Measurements from ENCODE around the gene CXorf49. TPM values are rescaled to one million over a fixed set of nuclear protein-coding genes. Genes with fewer than 3 reads are reported as not detected.
"Not testable (repeated sequence)": the region's sequence is repeated elsewhere in the genome, so short reads cannot be mapped to it uniquely, and the experiment has no call there.

Gene CXorf49
- total and polyA plus RNA-seq, 2 donors (not counting 1 experiment from before 2014, with no cell fraction given) = not detected

DNA sequence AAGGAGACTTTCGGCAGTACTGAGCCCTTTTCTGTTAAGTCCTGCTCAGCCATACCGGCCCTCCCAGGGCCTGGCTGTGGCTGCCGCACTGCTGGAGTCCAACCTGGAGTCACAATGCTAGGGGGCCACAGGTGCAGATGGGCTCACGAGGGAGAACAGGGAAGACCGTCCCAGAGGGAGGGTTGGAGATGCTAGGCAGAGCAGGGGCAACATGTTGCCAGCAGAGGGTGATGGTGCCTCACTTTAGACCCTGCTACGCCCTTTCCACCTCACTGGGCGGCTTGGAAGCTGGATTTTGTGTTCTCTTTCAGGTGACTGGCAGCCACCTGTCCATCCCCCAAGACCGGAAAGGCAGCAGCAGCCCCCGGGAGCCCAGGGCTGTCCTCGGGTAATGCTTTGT is 48.1 kb downstream of the CXorf49 start:
- H3K4me1 ChIP-seq (ENCODE audit: control insufficient read depth, extremely low read depth, insufficient read depth, low read length); H3K4me3 ChIP-seq (replicated peaks in 1 of 4; ENCODE audit: control extremely low read depth in 1 of 4, insufficient read depth in 1 of 4, low read depth in 3 of 4, low read length in 4 of 4); H3K79me2 ChIP-seq (ENCODE audit: control insufficient read depth, insufficient read depth, low read length); H3K4me2 ChIP-seq (ENCODE audit: extremely low read depth, insufficient read depth, low read length); H3K27ac ChIP-seq (ENCODE audit: insufficient read depth, low read length); H2AFZ ChIP-seq (ENCODE audit: low read length); H3K9me3 ChIP-seq (ENCODE audit: control insufficient read depth, insufficient read depth, low read depth, low read length); H3K9ac ChIP-seq (ENCODE audit: insufficient read depth, low read length); H3K36me3 ChIP-seq (ENCODE audit: control insufficient read depth, insufficient read depth, low read length); H4K20me1 ChIP-seq (ENCODE audit: control insufficient read depth, extremely low read depth, insufficient read depth, low read length); H3K27me3 ChIP-seq (ENCODE audit: control insufficient read depth, insufficient read depth, low read length): not testable (repeated sequence)
- TF ChIP-seq, protein P1, sequence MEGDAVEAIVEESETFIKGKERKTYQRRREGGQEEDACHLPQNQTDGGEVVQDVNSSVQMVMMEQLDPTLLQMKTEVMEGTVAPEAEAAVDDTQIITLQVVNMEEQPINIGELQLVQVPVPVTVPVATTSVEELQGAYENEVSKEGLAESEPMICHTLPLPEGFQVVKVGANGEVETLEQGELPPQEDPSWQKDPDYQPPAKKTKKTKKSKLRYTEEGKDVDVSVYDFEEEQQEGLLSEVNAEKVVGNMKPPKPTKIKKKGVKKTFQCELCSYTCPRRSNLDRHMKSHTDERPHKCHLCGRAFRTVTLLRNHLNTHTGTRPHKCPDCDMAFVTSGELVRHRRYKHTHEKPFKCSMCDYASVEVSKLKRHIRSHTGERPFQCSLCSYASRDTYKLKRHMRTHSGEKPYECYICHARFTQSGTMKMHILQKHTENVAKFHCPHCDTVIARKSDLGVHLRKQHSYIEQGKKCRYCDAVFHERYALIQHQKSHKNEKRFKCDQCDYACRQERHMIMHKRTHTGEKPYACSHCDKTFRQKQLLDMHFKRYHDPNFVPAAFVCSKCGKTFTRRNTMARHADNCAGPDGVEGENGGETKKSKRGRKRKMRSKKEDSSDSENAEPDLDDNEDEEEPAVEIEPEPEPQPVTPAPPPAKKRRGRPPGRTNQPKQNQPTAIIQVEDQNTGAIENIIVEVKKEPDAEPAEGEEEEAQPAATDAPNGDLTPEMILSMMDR (conservative IDR thresholded peaks at IDR 0.05 in 1 of 2, IDR thresholded peaks at IDR 0.05 in 1 of 2; ENCODE audit: low read depth in 1 of 2, low read length in 2 of 2) = peak; percentile 33 to 34
- peak in 1 of 2 donors; percentile 2 for DNase-seq (ENCODE audit: low read depth in 2 of 2)

DNA sequence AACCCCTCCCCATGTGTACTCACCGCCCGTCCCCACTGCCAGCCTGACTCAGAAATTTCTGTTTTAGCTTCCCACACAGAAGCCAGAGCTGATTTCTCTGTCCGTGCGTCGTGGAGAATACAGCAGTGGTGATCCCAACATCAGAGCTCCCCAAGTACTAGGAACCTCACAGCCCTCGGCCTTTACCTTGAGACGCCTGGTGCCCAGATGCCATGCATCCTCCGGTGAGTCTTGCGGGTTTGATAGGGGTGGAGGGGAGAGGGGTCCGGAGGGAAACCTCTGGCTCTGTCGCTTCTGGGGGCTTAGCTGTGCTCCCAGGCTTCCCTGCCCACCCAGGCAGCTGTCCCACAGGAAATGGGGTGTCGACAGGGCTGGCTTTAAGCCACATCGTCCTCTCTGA is 48.6 kb downstream of the CXorf49 start:
- no peaks in the 10 kb centered on the region for H3K4me1 ChIP-seq (ENCODE audit: control insufficient read depth, extremely low read depth, insufficient read depth, low read length)
- no peak overlapping the region for H3K27ac ChIP-seq (ENCODE audit: insufficient read depth, low read length)
- H3K4me3 ChIP-seq (replicated peaks in 1 of 4; ENCODE audit: control extremely low read depth in 1 of 4, insufficient read depth in 1 of 4, low read depth in 3 of 4, low read length in 4 of 4) = no peak overlapping the region
- TF ChIP-seq EZH2 (IDR thresholded peaks at IDR 0.05; ENCODE audit: low read length, missing control alignments) = no peak
- TF ChIP-seq, protein P1 (conservative IDR thresholded peaks at IDR 0.05 in 1 of 2, IDR thresholded peaks at IDR 0.05 in 1 of 2; ENCODE audit: low read depth in 1 of 2, low read length in 2 of 2) = no peak
- H3K9ac ChIP-seq (ENCODE audit: insufficient read depth, low read length) = no peak overlapping the region
- no peaks in the 10 kb centered on the region for H3K79me2 ChIP-seq (ENCODE audit: control insufficient read depth, insufficient read depth, low read length)
- no peak for DNase-seq (ENCODE audit: low read depth in 2 of 2)
- no peaks in the 10 kb centered on the region for H4K20me1 ChIP-seq (ENCODE audit: control insufficient read depth, extremely low read depth, insufficient read depth, low read length)
- H2AFZ ChIP-seq (ENCODE audit: low read length) = no peak overlapping the region
- no peaks in the 10 kb centered on the region for H3K36me3 ChIP-seq (ENCODE audit: control insufficient read depth, insufficient read depth, low read length)
- no peak overlapping the region for H3K4me2 ChIP-seq (ENCODE audit: extremely low read depth, insufficient read depth, low read length)
- H3K9me3 ChIP-seq (ENCODE audit: control insufficient read depth, insufficient read depth, low read depth, low read length) = no peaks in the 10 kb centered on the region
- peaks cover 3% of the 10 kb centered on the region for H3K27me3 ChIP-seq (ENCODE audit: control insufficient read depth, insufficient read depth, low read length)

DNA sequence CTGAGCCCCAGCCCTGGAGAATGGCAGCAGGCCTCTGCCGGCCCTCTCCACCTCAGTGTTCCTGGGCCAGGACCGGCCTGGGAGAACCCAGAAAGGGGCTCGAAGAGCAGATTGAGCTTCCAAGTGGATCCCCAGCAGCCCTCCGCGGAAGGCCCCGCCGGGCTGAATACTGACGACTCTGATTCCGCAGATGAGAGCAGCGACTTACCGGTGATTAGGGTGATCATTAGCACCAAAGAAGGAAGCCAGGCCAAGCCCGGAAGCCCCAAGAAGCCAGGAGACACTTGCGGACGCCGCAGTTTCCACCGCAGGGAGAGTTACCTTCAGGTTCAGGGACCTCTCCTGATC is 49.9 kb downstream of the CXorf49 start:
- TF ChIP-seq EZH2 (IDR thresholded peaks at IDR 0.05; ENCODE audit: low read length, missing control alignments) = no peak
- TF ChIP-seq, protein P1 (conservative IDR thresholded peaks at IDR 0.05 in 1 of 2, IDR thresholded peaks at IDR 0.05 in 1 of 2; ENCODE audit: low read depth in 1 of 2, low read length in 2 of 2) = no peak
- Histone ChIP-seq H3K9me3 (ENCODE audit: control insufficient read depth, insufficient read depth, low read depth, low read length) (no peaks in the 10 kb centered on the region), H3K36me3 (ENCODE audit: control insufficient read depth, insufficient read depth, low read length) (no peaks in the 10 kb centered on the region), H3K4me2 (ENCODE audit: extremely low read depth, insufficient read depth, low read length) (no peak overlapping the region), H3K4me1 (ENCODE audit: control insufficient read depth, extremely low read depth, insufficient read depth, low read length) (no peaks in the 10 kb centered on the region), H4K20me1 (ENCODE audit: control insufficient read depth, extremely low read depth, insufficient read depth, low read length) (no peaks in the 10 kb centered on the region), H3K4me3 (replicated peaks in 1 of 4; ENCODE audit: control extremely low read depth in 1 of 4, insufficient read depth in 1 of 4, low read depth in 3 of 4, low read length in 4 of 4) (no peak overlapping the region), H2AFZ (ENCODE audit: low read length) (no peak overlapping the region), H3K79me2 (ENCODE audit: control insufficient read depth, insufficient read depth, low read length) (no peaks in the 10 kb centered on the region), H3K9ac (ENCODE audit: insufficient read depth, low read length) (no peak overlapping the region), H3K27ac (ENCODE audit: insufficient read depth, low read length) (no peak overlapping the region), H3K27me3 (ENCODE audit: control insufficient read depth, insufficient read depth, low read length) (peaks cover 3% of the 10 kb centered on the region)
- no peak for DNase-seq (ENCODE audit: low read depth in 2 of 2)
